GM15510 (cell line): ENCODE measurements around the gene MYH15.

Experiments
- POLR2A ChIP-seq: IDR thresholded peaks from 3 replicates; pipeline ENCODE4 v1.6.1; 2011; ENCODE audit warnings: borderline replicate concordance; ENCODE audit not compliant: insufficient read length; ENCODE audit errors: extremely low read depth

Gene MYH15

DNA sequence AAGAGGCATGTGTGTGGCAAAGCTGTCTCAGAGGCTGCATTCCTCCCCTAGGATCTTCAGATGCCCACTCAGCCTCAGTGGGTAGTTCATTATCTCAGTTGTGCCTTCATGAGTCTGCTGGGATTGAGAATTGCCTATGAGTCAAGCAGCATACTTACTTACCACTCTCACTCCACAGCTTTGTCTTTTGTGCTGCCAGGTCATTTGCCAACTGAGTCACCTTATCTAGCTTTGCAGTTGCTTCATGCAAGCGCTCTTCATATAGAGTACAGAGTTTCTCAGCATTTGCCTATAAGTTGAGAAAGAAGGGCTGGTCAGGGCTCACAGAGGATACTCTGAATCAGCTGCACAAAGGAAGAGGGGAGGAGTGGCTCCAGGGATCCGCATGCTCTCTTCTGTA is 89.5 kb downstream of the MYH15 start:
- TF ChIP-seq POLR2A = no peak

DNA sequence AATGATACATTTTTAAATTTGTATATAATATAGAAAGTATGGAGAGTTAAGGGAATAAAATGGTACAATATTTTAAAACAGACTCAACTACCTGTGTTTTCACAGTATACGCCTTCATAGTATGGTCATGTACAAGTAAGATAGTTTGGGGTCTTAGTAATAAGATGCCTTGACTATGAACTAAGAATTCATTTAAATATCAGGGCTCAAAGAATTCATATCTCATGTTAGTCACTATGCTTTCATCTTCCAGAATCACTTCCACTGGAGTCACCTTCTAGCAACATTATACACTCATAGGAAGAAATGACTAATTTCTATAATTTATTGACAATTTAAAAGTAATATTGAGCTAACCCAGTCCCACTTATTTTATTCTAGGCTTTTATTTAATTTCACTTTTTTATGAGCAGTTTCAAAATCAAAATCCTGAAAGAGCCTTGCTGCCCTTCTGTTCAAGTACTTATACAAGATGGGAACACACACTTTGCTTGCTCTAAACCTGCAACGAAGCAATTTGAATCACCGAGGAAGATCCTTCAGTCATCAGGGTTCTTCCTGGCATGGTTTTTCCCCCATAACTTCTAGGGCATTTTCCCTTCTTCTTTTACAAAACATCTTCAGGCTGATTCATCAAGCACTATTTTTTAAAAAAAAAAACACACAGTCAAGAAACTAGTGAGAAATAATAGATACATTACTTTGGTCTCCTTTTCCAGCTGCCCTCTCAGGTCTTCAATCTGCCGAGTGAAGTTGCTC is 94.1 kb downstream of the MYH15 start:
- no peak for TF ChIP-seq POLR2A

DNA sequence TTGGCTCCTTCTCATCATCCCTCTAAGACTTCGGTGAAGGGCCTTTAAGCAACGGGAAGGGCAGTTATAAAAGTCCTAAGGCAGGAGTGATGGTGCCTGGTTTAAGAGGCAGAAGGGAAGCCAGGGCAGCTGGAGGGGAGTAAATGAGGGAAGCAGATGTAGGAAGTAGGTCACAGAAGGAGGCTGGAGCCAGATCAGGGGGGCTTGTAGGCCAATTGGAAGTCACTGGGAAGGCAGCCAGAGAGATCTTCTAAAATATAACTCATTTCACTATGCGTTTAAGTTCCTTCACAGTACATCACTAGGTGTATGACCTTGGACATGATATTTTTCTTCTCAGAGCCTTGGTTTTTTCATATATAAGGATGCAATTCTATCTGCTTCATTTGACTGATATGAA is 94.7 kb downstream of the MYH15 start:
- no peak for TF ChIP-seq POLR2A

DNA sequence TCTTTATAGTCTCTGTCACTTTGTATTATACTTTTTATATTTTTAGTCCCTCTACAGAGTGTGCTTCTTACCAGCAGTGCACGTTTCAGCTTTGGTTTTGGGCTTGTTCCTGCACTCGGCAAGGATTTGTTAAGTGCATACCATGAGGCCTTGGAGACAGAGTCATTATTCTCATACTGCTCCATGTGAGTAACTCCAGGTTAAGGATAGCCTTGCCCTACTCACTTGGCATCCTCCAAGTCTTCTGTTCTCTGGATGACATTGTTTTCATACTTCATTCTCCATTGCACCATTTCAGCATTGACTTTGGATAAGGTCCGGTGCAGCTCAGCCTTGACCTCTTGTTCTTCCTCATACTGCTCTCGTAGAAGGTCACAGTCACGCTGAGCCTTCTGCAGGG is 96.4 kb downstream of the MYH15 start:
- no peak for TF ChIP-seq POLR2A

DNA sequence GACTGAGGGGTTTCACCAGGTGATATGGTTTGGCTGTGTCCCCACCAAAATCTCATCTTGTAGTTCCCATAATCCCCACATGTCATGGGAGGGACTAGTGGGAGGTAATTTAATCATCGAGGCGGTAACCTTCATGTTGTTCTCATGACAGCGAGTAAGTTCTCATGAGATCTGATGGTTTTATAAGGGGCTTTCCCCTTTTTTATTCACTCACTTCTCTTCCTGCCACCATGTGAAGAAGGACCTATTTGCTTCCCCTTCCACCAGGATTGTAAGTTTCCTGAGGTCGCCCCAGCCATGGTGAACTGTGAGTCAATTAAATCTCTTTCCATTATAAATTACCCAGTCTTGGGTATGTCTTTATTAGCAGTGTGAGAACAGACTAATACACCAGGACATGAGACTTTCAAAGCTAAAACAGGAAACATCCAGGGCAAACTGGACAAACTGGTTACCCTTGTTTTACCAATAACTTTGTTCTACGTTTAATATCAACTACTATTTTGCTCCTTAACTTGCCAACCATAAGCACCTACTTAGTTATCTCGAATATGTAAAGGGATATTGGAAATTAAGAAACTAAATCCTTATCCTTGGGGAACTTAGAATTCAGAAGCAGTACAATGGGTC is 98.2 kb downstream of the MYH15 start:
- no peak for TF ChIP-seq POLR2A

DNA sequence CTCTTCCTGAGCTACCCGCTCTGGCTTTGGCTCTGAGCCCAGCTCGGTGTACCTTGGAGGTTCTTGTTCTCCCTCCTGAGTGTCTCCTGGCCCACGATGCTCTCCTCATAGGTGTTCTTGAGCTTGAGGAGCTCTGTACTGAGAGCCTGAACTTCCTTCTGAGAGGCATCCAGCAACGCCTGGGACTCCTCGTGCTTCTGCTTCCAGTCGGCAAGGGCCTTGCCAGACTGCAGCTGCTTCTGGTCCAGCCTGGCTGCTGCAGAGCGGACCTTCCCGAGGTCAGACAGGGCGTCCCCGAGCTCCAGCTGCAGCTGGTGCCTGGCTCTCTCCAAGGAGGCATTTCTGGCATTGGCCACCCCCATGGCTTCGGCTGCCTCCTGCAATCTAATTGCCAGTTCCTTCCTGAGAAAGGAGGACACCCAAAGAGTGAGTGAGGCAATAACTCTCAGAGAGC is 99.8 kb downstream of the MYH15 start:
- no peak for TF ChIP-seq POLR2A

DNA sequence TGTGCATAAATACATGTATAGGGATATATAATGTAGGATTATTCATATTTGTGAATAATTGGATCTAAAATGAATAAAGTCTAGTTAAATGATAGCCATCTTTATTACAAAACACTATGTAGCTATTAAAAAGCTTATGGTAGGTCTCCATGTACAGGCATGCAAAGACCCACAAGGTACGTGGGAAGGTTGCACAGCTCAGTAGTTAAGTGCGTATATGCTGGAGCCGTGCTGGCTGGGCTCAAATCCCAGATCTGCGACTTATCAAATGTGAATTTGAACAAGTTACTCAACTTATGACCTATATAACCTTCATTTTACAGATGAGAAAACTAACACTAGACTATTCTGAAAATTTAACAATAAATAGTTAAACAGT is 100.6 kb downstream of the MYH15 start:
- no peak for TF ChIP-seq POLR2A

DNA sequence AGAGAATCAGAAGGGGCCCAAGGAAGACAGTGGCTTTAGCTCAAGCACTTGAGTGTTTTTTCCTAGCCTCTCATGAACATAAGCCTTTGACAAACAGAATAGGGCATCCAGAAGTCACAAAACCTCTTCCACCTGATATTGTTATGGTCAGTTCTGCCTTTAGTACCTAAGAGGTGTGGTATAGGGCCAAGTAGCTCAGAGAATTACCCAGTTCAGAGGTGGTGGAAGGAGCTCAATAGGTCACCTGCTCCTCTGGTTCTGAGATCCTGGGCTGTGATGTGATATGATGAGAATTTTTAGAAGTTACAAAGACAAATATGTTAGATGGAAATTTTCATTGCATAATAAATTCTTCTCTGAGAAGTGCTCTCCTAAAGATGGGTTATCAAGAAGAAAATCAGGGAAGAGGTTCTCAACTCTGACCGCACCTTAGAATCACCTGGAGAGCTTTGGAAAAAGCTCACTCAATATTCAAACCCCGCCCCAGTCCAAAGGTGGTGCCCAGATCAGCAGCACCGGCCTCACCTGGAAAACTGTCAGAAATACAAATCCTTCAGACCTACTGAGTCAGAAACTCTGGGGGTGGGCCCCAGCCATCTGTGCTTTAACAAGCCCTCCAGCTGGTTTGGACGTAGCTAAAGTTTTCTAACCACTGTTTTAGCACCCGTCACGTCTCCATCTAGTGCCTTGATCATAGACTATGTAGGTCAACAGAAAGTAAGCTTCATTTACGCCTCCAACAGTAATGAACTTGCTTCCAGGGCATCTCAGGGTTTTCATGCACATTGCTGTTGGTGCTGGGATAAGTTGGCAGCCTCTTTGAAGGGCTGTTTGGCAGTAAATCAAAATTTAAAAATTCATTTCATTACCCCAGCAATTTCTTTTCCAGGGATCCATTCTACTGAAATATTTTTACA is 101.3 kb downstream of the MYH15 start:
- no peak for TF ChIP-seq POLR2A

DNA sequence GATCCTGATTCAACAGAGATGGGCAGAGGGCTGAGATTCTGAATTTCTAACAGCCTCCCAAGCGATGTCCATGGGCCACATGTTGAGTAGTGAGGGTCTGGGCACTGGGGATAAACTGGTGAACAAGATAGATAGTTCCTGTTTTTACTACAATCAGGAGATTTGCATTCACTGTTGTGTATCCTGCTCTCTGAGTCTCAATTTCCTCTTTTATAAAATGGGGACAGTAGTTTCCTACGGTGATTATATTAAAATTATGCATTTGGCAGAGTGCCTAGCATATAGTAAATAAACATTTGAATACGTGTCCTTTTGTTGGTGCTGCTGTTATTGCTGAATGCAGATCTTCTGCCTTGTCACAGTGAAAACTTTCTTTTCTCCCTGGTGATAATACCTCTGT is 102.5 kb downstream of the MYH15 start:
- no peak for TF ChIP-seq POLR2A

DNA sequence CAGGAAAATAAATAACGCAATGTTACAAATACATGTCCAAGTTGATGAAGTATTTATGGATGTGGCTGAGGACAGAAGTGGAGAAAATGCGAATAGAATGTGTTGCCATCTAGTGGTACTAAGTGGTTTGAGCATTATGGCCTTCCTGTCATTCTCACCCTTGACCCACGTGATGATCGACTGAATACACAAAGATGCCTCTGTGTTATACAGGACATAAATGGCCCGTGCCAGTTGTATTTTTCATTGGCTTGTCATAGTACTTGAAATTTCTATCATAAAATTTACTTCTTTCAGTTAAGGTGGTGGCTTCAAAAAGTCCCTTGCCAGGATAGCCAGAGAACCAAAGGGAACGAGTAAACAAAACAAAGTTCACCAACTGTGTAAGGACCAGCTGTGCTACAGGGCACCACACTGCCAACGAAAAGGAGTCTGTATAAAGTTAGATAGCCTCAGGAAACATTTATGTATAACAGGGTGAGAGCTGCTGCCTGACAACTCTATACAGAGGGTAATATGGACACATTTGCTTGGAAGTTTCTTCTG is 103.7 kb downstream of the MYH15 start:
- TF ChIP-seq POLR2A = no peak

DNA sequence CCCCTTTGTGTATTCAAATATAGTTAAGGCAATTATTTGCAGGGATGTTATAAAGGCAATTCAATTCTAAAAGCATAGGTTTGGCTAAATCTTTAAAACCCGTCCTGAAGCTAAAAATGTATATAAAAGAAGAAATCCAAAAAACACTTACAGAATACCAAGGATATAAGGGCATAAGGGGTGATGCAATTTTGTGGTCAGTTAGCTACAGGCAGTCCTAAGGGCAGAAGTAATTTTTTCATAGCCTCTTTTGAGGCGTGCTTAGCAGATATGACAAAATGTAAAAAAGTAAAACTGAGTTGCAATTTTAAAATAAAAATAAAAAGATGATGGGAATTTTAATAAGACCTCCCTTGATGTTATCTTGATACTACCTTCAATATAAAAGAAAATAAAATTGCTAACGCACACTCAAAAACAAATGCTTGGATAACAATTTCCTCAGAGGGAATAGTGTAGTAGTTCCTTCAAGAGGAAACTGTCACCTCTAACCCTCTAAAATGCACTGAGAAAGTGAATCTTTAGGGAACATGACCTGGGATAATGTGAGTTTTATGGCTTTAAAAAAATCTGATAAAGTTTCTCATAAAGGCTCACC is 104.2 kb downstream of the MYH15 start:
- TF ChIP-seq POLR2A = no peak

DNA sequence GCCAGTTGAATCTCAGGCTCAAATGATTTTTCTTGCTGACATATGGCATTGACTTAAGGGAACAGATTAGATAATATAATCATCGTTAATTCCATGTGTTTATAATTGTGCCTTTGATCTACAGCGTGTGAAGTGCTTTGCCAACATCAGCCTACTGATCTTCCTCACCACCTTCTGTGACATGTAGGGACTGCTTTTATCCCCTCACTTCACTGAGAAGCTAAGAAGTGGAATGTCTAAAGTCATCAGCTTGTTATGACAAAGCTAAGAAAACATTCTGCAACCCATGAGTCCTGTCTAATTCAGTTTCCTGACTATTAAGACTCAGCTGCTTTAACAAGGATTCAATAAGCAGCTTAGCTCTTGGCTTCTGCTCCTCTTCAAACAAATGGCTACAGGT is 106.0 kb downstream of the MYH15 start:
- no peak for TF ChIP-seq POLR2A

DNA sequence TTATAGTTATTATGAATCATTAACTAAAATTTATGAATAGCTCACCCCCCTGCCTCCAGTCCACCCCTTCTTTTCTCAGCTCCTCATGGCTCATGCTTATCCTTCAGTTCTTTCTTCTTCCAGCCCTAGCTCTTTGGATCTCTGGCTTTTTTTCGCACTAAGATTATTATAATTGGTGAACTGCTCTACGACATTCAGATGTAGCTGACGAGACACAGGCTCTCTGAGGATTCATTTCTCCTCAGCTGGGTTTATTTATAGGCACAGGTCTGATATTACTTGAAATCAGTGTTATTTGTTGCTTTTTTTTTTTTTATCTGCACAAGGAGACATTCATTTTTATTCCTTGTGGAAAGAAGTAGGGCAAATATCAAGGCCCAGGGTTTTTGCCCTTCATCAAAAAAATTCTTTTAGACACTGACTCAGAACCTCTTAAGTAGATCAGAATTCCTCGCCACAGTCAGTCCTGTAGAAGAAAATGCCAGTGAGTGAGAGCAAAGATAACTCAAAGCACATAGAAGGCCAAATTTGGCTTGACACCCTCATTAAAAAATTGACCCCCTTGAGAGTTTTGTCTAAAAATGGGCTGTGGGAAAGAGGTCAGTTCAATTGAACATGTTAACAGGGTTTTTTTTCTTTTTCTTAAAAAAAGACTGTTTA is 106.6 kb downstream of the MYH15 start:
- TF ChIP-seq POLR2A = no peak

DNA sequence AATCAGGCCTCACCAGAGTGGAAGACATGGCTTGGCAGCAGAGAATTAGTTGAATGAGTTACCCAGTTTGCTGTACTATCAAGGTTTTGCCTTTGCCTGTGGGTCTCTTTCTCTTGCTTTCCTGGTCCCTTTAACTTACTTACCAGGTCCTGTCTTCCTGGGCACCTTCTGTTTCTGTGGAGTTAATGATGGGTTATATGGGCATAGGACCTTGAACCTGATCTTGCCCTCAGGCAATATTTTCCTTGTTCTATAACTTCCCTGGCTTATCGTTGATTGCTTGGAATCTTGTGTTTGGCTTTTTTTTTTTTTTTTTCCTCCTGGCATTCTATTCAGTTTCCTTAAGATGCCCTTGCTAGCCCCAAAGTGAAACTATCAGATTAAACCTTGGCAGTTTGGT is 107.2 kb downstream of the MYH15 start:
- no peak for TF ChIP-seq POLR2A
